Subcutaneous adipose tissue (tissue), 4 donors: ENCODE data around the gene PROK2. TPM values are rescaled to one million over a fixed set of nuclear protein-coding genes. Genes with fewer than 3 reads are reported as not detected.

Experiments
- total RNA-seq, 4 donors: library from RNA; depleted of rRNA; stranded (reverse); fragments of >200 nt; gene quantifications; one replicate each; pipeline ENCODE4 v1.1.0, GENCODE V29; 2016
- TF ChIP-seq, protein P1 (sequence below): fragments of 450-650 bp; IDR thresholded peaks from one replicate; pipeline ENCODE4 v1.5.1; 2016; ENCODE audit warnings: low read depth, mild to moderate bottlenecking, control low read depth, antibody characterized with exemption, moderate library complexity

The PROK2 gene
- total RNA-seq, 4 donors from 2014 or later: 0.34 to 1.5 TPM; not detected in 2

DNA sequence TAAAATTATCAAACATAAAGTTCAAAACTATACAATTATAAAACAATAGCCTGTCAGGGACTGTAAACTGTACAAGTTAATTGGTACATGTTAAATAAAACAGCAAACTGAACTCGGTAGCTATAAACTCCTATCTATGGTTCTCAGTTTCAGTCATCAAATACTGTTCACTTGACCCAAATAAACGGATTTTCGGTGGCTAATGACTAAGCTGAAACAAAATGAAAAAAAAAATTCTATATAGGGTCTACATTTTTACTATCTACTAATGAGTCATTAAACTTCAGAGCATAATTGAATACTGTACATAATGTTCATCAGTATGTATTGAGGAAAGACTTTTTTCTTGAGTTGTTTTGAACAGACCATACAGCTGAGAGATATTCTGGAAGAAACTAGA is 6.6 kb downstream of the PROK2 start:
- TF ChIP-seq, protein P1, sequence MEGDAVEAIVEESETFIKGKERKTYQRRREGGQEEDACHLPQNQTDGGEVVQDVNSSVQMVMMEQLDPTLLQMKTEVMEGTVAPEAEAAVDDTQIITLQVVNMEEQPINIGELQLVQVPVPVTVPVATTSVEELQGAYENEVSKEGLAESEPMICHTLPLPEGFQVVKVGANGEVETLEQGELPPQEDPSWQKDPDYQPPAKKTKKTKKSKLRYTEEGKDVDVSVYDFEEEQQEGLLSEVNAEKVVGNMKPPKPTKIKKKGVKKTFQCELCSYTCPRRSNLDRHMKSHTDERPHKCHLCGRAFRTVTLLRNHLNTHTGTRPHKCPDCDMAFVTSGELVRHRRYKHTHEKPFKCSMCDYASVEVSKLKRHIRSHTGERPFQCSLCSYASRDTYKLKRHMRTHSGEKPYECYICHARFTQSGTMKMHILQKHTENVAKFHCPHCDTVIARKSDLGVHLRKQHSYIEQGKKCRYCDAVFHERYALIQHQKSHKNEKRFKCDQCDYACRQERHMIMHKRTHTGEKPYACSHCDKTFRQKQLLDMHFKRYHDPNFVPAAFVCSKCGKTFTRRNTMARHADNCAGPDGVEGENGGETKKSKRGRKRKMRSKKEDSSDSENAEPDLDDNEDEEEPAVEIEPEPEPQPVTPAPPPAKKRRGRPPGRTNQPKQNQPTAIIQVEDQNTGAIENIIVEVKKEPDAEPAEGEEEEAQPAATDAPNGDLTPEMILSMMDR: no peak

DNA sequence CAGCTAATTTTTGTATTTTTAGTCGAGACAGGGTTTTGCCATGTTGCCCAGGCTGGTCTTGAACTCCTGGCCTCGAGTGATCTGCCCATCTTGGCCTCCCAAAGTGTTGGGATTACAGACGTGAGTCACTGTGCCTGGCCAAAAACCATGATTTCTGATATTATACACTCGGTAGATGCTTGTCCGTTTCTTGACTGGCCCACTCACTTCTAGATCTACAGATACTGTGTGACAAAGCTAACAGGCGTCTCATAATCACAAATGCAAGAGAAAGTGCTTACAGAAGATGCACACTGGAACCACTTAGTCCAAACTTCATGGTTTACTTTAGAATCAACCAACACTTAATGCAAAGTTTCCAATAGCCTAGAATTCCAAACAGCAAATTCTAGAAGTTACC is 8.4 kb downstream of the PROK2 start:
- TF ChIP-seq, protein P1: no peak

DNA sequence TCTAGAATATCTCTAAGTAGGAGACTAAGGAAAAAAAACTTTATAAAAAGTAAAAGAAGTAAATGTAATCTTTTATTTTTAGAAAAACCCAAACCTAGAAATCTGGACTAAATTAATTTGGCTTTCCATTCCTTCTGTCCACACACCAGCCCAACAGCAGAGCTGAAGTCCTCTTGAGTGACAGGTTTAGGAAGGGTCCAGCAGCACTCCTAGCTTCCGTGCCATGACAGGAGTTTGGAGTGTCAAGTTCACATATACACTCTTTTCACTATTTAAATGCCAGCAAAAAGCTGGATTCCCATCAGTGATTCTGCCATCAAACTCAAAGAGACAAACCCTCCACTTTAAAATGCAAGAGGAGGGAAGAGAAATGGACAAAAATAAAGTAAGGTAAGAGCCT is 13.1 kb downstream of the PROK2 start:
- TF ChIP-seq, protein P1: no peak

DNA sequence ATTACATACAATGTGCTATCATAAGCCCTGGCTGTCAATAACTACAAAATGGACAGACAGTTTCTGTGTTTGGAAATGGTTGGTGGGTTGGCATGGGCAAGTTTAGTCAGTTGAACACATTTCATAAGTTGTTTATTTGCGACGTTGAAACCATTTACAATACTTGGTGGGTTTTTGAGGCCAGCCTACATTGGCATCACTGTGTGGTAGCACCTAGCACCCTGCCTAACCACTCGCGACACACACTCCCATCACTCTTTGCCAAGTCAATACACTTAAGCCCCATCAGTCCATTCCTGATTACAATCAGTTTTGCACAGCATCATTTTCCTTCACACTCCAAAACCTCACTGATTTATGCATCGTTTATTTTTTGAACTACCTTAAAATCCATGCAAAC is 13.8 kb downstream of the PROK2 start:
- TF ChIP-seq, protein P1: no peak

DNA sequence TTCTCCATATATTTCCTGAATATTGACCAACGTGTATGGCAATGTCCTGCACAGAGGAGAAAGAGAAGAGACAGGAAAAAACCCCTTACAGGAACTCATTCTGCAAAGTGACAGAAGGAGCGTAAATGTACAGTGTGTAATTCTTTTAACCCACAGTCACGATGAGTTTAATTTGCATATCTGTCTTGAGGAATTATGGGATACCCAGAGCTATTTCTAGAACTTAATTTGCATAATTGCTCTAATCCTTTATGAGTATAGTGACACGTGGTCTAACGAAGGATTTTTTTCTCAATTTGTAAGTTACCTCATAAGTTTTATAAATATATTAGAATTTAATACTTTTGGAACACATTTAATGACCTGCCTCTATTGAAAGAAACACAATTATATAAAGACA is 21.5 kb downstream of the PROK2 start:
- TF ChIP-seq, protein P1: no peak

DNA sequence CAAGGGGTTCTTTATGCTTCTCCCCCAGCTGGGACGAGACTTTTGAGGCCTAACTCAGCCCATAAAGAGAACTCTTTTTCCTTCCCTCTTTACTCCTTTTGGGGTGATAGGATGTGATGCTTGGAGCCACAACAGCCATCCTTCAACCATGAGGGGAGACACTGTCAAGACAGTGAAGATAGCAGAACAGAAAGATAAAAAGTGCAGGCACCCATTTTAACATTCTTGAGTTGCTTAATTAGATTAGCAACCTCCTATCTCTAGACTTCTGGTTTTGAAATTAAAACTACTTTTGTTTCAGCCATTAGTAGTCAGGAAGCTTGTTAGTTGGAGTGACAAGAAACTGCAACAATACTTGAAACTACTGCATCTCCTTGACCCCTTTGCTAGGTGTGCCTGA is 24.8 kb downstream of the PROK2 start:
- TF ChIP-seq, protein P1: no peak

DNA sequence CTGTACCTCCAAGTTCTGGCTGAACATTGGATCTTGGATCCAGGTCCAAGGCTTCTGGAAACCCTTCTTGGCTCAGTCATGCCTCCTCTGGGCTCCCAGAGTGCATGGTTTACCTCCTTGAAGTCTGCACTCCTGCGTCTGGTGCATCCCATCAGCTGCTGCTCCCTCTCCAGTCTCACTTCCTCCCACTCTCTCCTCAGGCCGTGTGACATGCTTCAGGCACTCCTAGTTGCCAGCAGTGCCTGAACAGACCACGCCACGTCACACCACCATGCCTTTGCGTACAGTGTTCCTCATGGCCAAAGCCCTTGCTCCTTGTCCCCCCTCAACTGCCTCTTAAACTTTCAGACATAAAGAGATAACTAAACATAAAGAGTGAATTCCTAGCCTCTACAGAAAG is 25.5 kb downstream of the PROK2 start:
- TF ChIP-seq, protein P1: no peak
